Stimulated activated CD4-positive, alpha-beta T cell treated with anti-CD3 and anti-CD28 coated beads, Interleukin-12 subunit alpha, Interleukin-12 subunit beta, amount 100 ng/mL, for 24 hours (primary cell): ENCODE results near the gene DGKG.

ENCODE experiments used
- DNase-seq, 2 experiments: peaks; one replicate each; pipeline ENCODE4 v3.0.0-alpha.2; 2020; ENCODE audit warnings: low read depth in 2 of 2

The DGKG gene

DNA sequence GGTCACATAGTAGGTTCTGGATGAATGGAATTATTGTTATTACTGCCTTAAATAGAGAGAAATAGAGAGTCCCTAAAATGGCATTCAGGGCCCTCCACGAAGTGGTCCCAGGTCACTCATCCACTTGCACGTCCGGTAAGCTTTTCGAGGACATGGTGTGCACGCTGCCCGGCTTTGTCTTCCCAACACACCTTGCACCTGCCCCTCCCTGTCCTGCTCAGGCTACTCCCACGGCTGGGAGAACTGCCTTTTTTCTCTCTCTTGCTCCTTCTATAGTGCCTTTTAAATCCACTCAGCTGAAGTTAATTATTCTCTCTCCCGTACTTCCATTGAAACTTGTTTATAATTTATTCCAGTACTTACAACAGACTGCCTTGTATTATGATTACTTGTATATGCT, 5.6 kb upstream of the DGKG start:
- DNase-seq = no peak

DNA sequence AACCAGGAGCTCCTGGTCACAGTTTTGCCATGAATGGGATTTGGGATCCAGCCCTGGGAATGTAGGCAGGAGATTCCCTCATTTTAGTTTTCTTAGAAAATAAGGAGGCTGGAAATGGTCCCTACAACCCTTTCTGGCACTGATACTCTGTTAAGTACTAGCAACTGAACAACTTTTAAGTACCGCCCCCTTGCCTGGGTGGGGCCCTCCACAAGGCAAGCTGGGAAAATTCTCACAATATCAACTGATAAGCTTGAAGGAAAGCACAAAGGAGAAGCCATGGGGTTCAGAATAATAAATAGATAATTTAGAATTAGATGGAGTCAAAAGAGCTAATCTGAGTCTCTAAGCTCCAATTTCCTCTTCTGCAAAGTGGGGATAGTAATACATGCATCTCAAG, 4.2 kb upstream of the DGKG start:
- DNase-seq = no peak

DNA sequence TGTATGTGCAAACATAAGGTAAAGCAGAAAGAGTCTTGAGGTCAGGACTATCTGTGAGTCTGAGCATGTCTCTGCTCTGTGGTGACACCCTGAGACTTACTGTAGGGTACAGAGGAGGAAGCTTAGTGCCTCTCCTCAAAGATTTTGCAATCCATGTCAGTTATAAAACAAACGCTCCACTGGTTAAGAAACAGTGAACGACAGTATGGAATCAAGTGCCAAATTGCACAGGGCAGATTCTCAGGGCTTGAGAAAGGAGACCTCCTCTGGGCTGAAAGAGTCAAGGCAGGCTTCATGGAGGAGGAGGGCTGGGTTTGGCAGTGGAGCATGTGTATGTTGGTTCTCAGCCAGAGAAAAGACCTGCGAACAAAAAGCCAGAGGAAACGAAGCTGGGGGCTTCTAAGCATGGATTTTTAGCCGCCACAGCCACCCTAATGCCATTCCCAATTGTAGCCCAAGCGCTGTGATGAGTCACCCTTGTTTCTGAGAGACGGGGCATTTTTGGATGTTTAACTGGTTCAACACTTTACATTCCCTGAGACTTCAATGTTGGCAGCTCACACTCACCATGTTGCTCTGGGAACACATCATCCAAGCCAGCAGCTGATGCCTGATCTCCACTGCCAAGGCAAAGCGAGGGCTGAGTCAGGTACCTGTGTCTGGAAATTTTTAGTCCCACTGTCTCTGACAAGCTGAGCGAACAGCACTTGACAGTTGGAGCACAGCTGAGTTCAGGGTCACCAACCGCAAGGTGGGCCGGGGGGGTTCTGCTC, 3.4 kb upstream of the DGKG start:
- no peak for DNase-seq

DNA sequence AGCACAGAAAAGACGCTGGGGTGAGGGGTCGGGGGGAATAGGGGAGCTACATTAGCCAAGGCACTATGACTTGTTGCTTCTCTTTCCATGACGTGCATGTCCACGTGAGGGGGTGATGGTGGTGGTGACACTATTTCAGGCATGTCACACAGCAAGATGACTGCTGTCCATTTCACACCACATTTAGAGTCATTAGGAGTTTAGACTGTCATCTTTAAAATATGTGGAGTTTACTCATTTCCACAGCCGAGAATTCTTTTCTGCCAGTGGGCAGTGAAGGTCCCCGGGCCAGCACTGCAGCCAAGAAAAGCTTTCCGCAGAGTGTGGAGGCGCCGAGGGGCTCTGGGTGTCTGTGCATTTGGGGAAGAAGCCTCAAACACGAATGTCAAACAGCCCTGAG, 954 bp upstream of the DGKG start:
- no peak for DNase-seq

DNA sequence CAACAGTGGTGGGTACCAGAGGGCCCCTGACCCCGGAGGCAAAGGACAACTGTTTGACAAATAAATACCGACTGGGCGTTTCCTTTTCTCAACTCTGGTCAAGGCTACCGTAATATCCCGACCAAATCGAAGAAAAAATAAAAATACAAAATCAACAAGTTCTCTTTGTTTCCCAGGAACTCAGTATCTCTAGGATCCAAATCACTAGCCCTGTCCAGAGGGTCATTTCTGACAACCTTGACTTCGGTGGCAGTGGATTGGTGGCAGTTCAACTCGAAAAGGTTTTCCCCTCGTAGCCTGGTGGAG, 456 bp upstream of the DGKG start:
- no peak for DNase-seq

DNA sequence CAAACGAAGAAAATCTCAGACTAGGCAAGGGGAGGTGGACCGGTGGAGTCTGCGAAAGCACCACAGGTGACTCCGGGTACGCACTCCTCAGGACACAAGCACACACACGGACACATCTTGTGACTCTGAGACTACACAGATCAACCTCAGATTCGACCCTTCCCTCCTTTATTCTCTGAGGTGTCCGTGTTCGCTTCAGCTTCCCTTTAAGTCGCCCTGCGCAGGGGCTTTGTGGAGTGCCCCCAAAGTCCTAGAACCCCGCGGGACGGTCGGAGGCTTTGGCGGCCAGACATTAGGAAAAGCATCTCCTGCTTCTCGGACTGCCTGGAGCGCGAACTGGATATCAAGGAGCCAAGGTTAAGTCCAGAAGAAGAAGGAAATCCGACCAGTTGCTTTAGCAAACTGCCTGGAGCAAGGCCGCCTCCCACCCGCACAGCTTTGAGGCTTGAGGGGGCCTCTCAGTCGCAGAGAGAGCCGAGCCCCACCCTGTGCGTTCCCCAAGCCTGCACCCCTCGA, 730 bp downstream of the DGKG start:
- no peak for DNase-seq

DNA sequence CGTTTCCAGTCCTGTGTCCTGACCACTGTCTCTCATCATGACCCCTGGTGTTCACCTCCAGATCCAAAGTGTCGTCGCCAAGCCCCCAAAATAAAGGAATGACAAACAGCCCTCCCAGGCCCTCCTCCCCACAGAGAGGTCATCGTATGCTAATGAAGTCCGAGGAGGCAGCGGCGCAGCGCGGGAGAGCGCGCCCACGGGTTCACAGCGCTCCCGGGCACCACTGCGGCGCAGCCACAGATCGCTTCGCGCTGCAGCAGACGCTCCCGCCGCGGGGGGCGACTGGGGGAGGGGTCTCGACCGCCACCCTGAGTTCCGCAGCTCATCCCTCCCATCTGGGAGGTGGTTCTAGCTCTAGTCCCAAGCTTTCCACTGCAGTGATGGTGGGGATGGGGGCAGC, 1.3 kb downstream of the DGKG start:
- DNase-seq = no peak

DNA sequence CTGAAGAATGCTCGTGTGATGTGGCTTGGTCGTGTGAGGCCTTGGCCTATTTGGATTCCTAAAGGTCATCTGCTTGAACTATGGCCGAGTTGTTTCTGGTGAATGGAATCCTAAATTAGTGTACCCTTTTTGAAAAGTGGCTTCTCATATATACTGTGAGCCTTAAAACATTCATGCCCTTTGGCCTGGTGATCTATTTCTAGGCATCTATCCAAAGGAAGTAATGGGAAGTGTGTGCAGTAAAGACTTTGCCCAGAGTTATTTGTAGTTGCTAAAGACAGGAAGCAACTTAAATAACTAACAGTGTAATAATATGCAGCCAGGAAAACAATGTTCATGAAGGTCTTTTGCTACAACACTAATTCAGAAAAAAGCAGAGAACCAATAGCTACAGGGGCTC, 3.0 kb downstream of the DGKG start:
- DNase-seq = no peak

DNA sequence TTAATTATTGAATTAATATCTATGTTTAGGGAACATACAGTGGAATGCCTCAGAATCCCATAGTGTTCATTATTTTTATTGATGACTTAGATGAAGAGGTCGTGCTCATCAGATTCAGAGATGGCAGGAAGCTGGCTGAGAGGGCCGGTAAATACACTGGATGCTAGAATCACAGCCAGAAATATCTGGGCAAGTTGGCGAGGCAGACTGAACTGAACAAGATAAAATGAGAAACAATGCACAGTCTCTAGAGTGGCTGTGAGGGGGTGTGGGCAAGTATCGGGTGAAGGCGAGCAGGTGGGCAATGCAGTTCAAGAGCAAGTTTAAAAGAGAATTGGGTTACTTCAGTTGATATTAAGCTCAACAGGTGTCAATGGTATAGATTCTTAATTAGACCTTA, 5.9 kb downstream of the DGKG start:
- DNase-seq = no peak

DNA sequence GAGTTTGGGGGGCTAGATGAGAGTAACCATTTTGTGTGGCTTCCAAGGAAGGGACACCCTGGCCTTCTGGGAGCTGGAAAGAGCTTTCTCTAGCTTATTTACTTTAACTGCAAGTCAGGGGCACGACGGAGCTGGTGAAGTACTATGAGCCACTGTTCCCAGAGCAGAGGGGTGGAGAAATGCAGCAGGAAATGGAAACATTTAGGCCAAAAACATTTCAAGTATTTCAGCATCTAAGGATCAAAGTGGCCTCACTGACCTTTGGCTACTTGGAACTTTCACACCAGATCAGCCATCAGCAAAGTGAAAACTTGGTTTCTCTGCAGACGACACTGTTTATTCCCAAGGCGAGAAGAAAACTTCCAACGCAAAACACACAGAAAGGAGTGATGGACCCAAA, 7.9 kb downstream of the DGKG start:
- DNase-seq = no peak

DNA sequence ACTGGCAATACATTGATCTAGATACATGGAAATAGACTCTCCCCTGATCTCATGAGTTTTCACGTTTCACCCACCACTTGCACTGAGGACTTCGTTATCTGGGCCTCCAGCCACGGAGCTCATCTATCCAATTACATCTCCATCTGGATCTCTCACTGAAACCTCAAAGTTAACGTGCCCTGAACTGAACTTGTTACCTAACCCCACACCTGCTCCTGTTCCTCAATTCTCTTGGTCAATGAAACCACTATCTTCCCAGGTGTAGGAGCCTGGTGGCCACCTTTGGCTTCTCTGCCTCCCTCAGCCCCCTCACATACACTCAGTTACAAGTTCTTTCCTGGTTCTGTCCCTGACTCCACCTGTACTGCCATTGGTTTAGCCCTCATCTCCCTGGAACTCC, 9.7 kb downstream of the DGKG start:
- DNase-seq = no peak

DNA sequence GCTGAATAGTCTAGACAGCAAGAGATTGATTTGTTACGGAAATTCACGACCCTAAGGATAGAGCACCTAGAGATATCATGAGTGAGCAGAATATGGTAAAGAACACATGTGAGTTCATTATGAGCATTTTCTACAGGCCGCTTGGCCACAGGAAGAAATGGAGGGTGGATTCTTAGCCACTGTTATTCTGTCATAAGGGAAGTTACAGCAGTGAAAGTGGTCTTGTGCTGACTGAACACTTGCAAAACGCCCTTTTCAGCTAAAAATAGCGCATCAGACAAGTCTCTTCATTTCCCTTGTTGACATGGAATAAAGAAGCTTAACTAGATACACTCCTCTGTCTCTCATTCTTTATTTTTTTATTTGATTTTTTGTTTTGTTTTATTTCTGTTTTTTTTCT, 19.8 kb downstream of the DGKG start:
- no peak for DNase-seq

DNA sequence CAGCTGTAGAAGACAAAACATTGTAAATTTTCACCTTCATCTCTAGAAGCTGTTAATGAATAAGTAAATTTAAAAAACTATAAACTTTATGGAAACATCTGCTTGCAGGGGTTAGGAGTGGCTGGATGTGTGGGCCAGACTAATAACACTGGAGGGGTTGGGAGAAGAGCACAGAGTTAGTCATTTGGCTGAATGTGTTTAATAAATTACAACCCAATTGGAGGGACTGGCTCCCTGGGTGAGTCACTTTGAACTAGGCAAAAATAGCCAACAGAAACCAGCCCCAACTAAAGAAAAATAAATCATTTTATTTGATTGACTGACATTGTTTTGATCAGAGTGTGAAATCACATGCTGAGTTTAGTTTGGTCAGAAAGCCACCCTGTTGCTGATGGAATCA, 21.8 kb downstream of the DGKG start:
- no peak for DNase-seq

DNA sequence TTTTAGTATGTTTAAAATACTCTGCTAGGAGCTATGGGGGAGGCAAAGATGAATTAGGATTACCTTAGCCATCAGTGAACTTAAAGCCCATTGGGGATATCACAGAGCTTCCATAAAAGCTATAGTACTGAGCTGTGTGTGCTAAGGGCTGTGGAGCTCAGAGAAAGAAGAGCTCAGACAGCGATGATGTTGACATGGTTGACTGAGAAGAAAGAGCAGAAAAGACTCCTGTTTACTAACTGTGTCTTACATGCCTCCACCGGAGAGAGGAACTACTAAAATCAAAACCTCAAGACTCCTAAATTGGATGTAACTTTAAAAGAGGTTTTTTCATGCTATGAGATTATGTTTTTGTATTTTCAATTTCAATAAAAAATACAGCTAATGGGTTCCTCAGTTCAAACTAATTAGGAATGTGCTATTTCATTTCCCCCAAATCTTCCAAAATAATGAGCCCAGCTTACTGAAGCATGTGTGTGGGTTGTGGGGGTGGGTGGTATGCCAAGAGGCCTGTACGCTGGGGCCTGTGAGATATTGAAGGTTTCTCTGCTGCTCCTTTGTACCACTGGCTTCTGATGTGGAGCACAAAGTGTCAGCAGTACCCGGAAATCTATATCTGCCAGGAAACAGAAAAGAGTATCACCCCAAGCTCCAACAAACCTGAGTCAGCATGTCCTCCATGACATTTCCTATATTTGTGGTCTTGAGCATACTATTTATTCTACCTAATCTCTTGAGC, 22.7 kb downstream of the DGKG start:
- DNase-seq = no peak

DNA sequence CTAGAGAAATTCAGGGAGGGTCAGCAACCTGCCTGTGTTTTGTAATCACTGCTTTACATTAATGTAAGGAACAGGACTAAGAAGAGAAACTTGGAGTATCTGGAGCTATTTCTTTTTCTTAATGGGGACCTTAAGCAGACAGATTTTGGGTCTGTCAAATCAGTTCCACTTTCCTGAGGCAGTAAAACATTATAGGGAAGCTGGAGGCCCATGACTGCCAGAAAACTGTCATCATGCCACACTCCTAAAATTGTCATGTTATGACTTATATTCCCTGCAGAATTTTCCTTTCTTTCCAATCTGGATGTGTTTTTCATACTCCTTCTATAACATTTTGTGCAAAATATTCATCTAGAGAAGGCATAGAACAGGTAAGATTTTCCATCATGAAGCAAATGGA, 28.8 kb downstream of the DGKG start:
- no peak for DNase-seq

DNA sequence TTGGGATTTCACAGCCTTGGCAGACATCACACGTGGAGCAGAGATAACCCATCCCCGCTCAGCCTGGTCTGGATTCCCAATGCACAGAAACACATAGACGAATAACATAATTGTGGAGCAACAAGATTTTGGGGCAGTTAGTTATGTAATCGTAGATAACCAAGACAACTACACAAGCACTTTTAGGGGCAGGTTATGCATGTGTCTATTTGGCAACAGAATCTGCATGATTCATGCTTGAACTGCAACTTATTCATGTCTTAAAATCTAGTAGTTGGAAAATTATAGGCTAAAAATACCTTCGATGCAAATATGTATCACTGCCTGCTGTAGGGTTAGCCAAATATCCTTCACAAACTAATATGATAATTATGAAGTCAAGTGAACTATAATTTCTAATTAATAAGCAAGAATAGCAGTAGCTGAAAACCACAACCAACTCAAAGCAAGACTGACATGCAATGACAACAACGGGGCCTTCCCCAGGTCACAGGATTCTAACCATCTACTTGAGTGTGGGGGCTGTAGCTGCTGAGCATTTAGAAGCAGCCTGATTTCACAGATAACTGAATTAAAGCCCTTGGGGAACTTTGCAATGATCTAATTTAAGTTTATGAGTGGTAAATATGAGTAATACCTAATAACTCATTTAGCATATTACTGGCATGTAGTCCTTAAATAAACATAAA, 31.1 kb downstream of the DGKG start:
- no peak for DNase-seq

DNA sequence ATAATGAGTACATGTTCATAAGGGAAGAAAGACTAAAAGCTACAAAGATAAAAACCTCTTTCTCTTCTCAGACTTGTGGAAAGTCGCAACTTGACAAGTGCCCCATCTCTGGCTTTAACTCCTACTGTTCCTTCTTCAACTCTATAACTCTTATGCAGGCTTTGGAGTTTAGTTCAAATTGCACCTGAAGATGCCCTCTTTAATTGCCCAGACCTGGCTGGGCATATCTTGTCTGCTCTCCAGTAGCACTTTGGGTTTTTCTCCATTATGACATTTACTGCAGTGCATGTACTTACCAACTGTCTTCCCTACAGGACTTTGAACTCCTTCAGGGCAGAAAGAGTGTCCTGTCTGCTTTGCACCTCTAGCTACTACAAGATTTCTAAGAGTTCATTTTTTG, 32.4 kb downstream of the DGKG start:
- DNase-seq = no peak

DNA sequence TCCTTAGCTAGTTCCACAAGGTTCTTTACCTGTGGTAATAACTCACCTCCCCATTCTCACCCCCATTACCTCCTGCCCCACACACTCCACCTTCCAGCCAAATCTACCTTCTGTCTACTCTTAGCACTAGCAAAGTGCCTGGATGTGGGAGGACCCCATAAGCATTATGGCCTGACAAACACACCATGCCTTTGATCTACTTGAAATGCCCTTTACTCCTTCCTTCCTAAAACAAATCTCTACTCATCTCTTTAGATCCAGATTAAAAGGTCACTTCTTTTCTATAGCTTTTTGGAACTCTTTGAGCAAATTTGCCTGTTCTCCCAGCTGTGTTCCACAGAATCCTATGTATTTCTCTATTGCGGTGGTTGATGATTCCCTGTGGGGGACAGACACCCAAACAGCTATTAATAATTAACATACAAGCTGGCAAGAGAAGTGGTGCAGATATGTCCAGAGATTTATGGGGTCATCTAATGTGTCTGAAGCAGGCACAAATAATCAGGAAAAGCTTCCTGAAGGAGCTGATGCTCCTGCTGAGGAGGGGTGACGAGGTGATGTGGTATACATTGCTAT, 34.0 kb downstream of the DGKG start:
- DNase-seq = no peak

DNA sequence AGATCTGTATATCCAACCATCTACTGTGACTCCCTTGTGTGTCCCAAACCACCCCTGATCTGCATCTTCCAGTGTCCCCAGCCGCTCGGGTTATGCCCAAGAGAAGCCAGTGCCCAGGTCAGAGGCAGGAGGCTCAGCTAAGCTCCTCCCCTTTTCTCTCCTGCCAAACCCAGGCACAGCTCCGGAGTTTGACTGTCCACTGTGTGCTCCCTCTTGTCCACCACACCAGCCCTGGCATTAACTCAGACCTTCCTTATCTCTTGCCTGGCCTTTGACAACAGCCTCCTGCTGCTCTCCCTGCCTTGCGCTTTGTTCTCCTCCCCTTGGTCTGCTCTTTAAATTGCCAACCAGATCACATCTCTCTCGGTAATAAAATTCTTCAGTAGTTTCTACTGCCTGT, 39.3 kb downstream of the DGKG start:
- DNase-seq = no peak

DNA sequence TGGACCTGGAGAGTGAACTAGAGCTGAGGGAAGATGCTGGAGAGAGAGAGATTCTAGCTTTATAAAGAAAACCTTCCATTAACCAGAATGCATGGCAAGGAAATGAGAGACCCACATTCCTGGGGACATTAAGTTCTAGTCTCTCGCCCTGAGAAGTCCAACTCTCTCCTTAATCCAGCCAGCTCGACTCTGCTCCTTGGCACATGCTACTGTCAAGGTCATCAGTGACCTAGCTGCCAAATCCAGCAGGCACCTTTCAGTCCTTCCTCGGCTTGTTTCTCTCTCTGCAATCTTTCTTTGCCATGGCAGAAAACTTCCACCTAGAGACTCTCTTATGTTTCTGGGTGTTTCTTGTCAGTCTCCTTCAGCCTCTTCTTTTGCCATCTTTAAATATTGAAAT, 40.3 kb downstream of the DGKG start:
- no peak for DNase-seq

DNA sequence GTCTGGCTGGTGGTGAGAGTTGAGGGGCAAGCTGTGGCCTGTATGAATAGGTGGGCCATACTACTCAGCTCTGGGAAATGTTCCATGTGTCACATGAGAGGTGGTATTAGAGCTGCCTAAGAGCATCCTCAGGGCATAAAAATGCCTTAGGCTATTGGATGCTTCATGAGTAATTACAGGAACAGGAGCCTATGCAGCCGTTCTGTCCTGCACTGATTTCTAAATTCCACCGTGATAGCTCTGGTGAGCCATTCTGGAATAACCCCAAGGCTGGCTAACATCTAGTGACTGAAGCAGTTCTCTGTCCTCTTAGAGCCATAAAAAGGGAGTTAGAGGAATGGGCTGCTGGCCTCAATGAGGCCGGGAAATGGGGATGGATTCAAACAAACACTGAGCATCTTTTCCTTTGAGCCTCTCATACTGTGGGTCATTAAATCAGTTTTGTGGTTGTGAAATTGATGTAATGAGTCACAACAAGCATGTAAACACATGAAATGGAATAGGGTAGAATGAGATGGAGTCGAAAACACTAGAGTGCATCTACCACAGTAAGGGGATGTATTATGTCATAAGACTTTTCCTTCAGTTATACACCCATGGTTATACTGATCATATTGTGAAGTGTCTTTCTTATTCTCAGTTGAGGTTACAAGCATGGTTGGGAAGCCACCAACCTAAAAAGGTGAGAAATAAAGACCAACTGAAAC, 41.0 kb downstream of the DGKG start:
- DNase-seq = no peak

DNA sequence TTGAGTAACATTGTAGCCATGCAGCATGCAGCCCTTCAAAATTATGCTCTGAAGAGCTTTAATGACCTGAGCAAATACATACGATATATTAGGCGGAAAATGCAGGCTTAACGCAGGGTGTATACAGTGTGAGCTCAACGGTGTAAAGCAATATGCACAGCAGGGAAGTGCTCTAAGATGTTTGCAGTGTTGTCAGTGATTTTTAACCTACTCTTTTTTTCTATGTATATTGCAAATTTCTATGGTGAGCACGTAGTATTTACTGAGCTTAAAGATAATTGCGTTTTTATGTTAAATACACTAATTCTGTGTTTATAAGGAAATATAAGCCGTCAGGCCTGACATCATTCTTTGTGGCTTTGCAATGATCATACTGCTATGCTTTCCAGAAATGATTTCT, 42.1 kb downstream of the DGKG start:
- DNase-seq = no peak
